K562 (cell line): ENCODE measurements around the gene RPLP2. TPM values are rescaled to one million over a fixed set of nuclear protein-coding genes. Genes with fewer than 3 reads are reported as not detected.

Experiments
- ATF2 ChIP-seq: sonication (generic); formaldehyde crosslinking; IDR thresholded peaks from 2 replicates; pipeline ENCODE4 v1.8.1; 2022; ENCODE audit warnings: missing genetic modification reagents
- FIP1L1 ChIP-seq: fragments of 200-400 bp; formaldehyde crosslinking; IDR thresholded peaks from 2 replicates; pipeline ENCODE4 v1.6.1; 2018; ENCODE audit warnings: mild to moderate bottlenecking, low read depth, low read length; ENCODE audit not compliant: poor library complexity, severe bottlenecking
- GABPA ChIP-seq: fragments of 200-800 bp; sonication (Bioruptor generic); conservative IDR thresholded peaks from 2 replicates; pipeline ENCODE4 v1.6.1; 2016; ENCODE audit warnings: low read depth, missing genetic modification characterization, missing compliant biosample characterization
- MEF2A ChIP-seq: IDR thresholded peaks from 2 replicates; pipeline ENCODE4 v1.6.1; 2011; ENCODE audit warnings: low read depth, mild to moderate bottlenecking, low read length, moderate library complexity; ENCODE audit not compliant: control insufficient read depth
- SAP30 ChIP-seq: fragments of 200-600 bp; sonication (generic); IDR thresholded peaks from 2 replicates; pipeline ENCODE4 v1.6.1; 2012; ENCODE audit warnings: borderline replicate concordance, low read depth, mild to moderate bottlenecking, moderate library complexity, low read length, control low read depth, inconsistent platforms; ENCODE audit not compliant: insufficient read depth, poor library complexity, severe bottlenecking
- SMARCE1 ChIP-seq: fragments of 450-650 bp; IDR thresholded peaks from 2 replicates; pipeline ENCODE4 v1.7.1; 2016; ENCODE audit warnings: mild to moderate bottlenecking
- TAF1 ChIP-seq: IDR thresholded peaks from 2 replicates; pipeline ENCODE4 v1.6.1; 2011; ENCODE audit warnings: mild to moderate bottlenecking, low read length, moderate library complexity; ENCODE audit not compliant: insufficient read depth, control insufficient read depth, severe bottlenecking; ENCODE audit errors: extremely low read depth
- TFAP4 ChIP-seq: sonication (generic); formaldehyde crosslinking; IDR thresholded peaks from 2 replicates; pipeline ENCODE4 v1.8.0; 2022; ENCODE audit warnings: missing genetic modification reagents, mild to moderate bottlenecking, moderate library complexity, borderline replicate concordance
- ZBTB40 ChIP-seq, 2 experiments: fragments of 450-650 bp in 1 of 2; sonication (generic) in 1 of 2; formaldehyde crosslinking in 1 of 2; IDR thresholded peaks; 2 replicates each; pipeline versions ENCODE4 v1.7.1 to v1.9.0; 2016 to 2022; ENCODE audit warnings: inconsistent platforms in 1 of 2, mild to moderate bottlenecking in 1 of 2, missing genetic modification reagents in 1 of 2
- polyA plus RNA-seq, 8 experiments: library from polyadenylated mRNA; depleted of rRNA in 4 of 8; stranded (reverse) in 5 of 8; unstranded in 3 of 8; fragments of >200 nt; fragmentation: Nextera tagmentation in 2 of 8; fragmentation: Illumina TruSeq in 1 of 8; extraction: Ambion mirVana in 2 of 8; extraction: Trizol in 1 of 8; gene quantifications; 2 replicates each; pipeline versions ENCODE4 v1.2.1 to v1.2.3, GENCODE V29; 2011 to 2014; ENCODE audit warnings: inconsistent platforms in 1 of 8, missing spikeins in 1 of 8
- total RNA-seq, 7 experiments: library from RNA; depleted of rRNA in 6 of 7; stranded (reverse); fragments of >200 nt in 6 of 7; fragmentation: Illumina TruSeq in 2 of 7; extraction: Trizol in 2 of 7; gene quantifications; 2 replicates each; pipeline versions ENCODE4 v1.2.1 to v1.2.3, GENCODE V29; 2011 to 2021; ENCODE audit warnings: low replicate concordance in 1 of 7
- TF ChIP-seq, protein P1 (sequence below): fragments of 200-800 bp; sonication (Bioruptor generic); IDR thresholded peaks from 2 replicates; pipeline ENCODE4 v1.6.1; 2017; ENCODE audit warnings: missing genetic modification characterization, missing compliant biosample characterization
- TF ChIP-seq, protein P2 (sequence below): fragments of 250-450 bp; sonication (Bioruptor Pico); IDR thresholded peaks from 2 replicates; pipeline ENCODE4 v1.8.0; 2022; ENCODE audit warnings: moderate library complexity, mild to moderate bottlenecking, inconsistent platforms

Gene RPLP2
- total and polyA plus RNA-seq, 9 of the 15 experiments (the other 6 are each of a cell fraction or from before 2014, with no cell fraction given), result 528 to 3,807 (median 1,633) TPM

DNA sequence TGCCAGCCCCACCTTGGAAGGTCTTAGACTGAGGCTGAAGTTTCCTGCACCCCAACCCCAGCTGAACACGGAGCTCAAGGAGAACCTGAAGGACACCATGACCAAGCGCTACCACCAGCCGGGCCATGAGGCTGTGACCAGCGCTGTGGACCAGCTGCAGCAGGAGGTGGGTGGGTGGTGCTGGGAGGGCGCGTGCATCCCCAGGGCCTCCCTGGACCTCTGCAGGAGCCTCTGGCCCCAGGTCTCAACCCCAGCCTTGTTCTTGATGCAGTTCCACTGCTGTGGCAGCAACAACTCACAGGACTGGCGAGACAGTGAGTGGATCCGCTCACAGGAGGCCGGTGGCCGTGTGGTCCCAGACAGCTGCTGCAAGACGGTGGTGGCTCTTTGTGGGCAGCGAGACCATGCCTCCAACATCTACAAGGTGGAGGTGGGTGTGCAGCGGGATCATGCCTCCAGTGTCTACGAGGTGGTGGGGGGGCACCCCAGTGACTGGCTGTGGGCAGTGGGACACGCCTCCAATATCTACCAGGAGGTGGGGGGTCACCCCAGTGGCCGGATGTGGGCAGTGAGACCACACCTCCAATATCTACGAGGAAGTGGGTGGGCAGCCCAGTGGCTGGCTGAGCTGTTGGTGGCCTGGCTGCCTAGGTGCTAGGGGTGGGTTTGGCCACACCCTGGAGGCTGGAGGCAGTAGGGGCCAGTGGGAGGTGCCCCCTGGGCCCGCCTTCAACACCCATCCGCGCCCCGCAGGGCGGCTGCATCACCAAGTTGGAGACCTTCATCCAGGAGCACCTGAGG is 27.6 kb downstream of the RPLP2 start (continued):
- TF ChIP-seq ZBTB40 (IDR thresholded peaks at IDR 0.05) (no peak), ZBTB40 (CRISPR knock-in tag; IDR thresholded peaks at IDR 0.05) (no peak), TFAP4 (peak; percentile 50; the same call in 1 of the 2 replicates), FIP1L1 (no peak), TAF1 (no peak), MEF2A (no peak), GABPA (tag) (0 out of 2 replicates have a peak, but pooled peaks have one; percentile 31), SAP30 (no peak), ATF2 (CRISPR knock-in tag) (no peak), SMARCE1 (no peak)
- TF ChIP-seq, protein P1, sequence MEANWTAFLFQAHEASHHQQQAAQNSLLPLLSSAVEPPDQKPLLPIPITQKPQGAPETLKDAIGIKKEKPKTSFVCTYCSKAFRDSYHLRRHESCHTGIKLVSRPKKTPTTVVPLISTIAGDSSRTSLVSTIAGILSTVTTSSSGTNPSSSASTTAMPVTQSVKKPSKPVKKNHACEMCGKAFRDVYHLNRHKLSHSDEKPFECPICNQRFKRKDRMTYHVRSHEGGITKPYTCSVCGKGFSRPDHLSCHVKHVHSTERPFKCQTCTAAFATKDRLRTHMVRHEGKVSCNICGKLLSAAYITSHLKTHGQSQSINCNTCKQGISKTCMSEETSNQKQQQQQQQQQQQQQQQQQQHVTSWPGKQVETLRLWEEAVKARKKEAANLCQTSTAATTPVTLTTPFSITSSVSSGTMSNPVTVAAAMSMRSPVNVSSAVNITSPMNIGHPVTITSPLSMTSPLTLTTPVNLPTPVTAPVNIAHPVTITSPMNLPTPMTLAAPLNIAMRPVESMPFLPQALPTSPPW (CRISPR knock-in tag), result peak; percentile 64; the same call in 1 of the 2 replicates
- TF ChIP-seq, protein P2, sequence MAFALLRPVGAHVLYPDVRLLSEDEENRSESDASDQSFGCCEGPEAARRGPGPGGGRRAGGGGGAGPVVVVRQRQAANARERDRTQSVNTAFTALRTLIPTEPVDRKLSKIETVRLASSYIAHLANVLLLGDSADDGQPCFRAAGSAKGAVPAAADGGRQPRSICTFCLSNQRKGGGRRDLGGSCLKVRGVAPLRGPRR, result no peak
